Esophagus muscularis mucosa (tissue), 4 donors: Measurements from ENCODE around the gene KIAA1958. TPM values are rescaled to one million over a fixed set of nuclear protein-coding genes. Genes with fewer than 3 reads are reported as not detected.

Source experiments
- DNase-seq: peaks from one replicate; pipeline ENCODE4 v3.0.0-alpha.2; 2017; ENCODE audit errors: extremely low spot score
- H3K27ac ChIP-seq, 4 donors: fragments of 200-600 bp; sonication (generic); replicated peaks in 1 of 4; 1 replicate in 3 of 4; 2 replicates in 1 of 4; pipeline ENCODE4 v1.5.1; 2016 to 2019; ENCODE audit warnings: mild to moderate bottlenecking in 1 of 4
- H3K27me3 ChIP-seq, 4 donors: fragments of 200-600 bp; sonication (generic); one replicate each; pipeline versions ENCODE4 v1.5.1 to v1.6.0; 2016 to 2019
- H3K36me3 ChIP-seq, 4 donors: fragments of 200-600 bp; sonication (generic); one replicate each; pipeline ENCODE4 v1.5.1; 2016 to 2019
- H3K4me1 ChIP-seq, 4 donors: fragments of 200-600 bp; sonication (generic); one replicate each; pipeline ENCODE4 v1.5.1; 2016 to 2019
- H3K4me3 ChIP-seq, 4 donors: fragments of 200-600 bp; sonication (generic); 1 replicate in 2 of 4; 2 replicates in 2 of 4; pipeline ENCODE4 v1.5.1; 2016 to 2019; ENCODE audit warnings: mild to moderate bottlenecking in 4 of 4, moderate library complexity in 1 of 4
- H3K9me3 ChIP-seq, 4 donors: fragments of 200-600 bp; sonication (generic); 1 replicate in 3 of 4; 2 replicates in 1 of 4; pipeline ENCODE4 v1.5.1; 2016 to 2019
- EP300 ChIP-seq: sonication (generic); formaldehyde crosslinking; IDR thresholded peaks from one replicate; pipeline ENCODE4 v1.6.1; 2017; ENCODE audit warnings: antibody characterized with exemption
- POLR2A ChIP-seq: fragments of 450-650 bp; IDR thresholded peaks from one replicate; pipeline ENCODE4 v1.6.1; 2017; ENCODE audit warnings: antibody characterized with exemption, moderate library complexity, mild to moderate bottlenecking, low read depth
- POLR2AphosphoS5 ChIP-seq, 2 donors: sonication (generic); formaldehyde crosslinking; IDR thresholded peaks; one replicate each; pipeline ENCODE4 v1.6.1; 2017; ENCODE audit warnings: antibody characterized with exemption in 2 of 2
- WGBS: methylation state at CpG from one replicate; pipeline ENCODE4 v1.1.5; 2018; 5-methylcytosine and 5-hydroxymethylcytosine counted together
- intact Hi-C: fragments of 100-400 bp; cut with DNase I; formaldehyde crosslinking; loops from one replicate; pipeline ENCODE4 v1.15.1; 2023
- total RNA-seq, 4 donors: library from RNA; depleted of rRNA; stranded (reverse); fragments of >200 nt; gene quantifications; one replicate each; pipeline versions ENCODE4 v1.1.0 to v1.2.1, GENCODE V29; 2016
- TF ChIP-seq, protein P1 (sequence below), 3 experiments: fragments of 200-600 bp in 2 of 3; fragments of 450-650 bp in 1 of 3; sonication (generic) in 2 of 3; IDR thresholded peaks; one replicate each; pipeline ENCODE4 v1.5.1; 2017 to 2019; ENCODE audit warnings: antibody characterized with exemption in 3 of 3, mild to moderate bottlenecking in 2 of 3, moderate library complexity in 1 of 3

KIAA1958 gene
- total RNA-seq, 4 donors from 2014 or later: 2.2 to 5.8 (median 3.2) TPM

DNA sequence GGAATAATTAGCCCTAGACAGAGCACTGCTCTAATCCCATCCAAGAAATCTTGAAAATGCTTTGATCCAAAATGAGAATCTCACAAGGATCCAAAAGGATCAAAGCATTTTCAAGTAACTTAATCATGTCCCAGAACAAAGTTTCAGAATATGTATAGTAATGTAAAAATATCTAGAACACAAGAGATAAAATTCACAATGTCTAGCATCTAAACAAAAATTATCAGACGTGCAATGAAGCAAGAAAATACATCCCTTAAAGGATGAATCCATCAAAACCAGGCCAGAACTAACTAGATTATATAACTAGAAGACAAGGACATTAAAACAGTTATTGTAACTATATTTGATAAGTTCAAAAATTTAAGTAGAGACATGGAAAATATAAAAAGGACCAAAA, 162.0 kb downstream of the KIAA1958 start:
- 93% methylated on average over 1 of the region's 1 CpG for WGBS
- Histone ChIP-seq H3K36me3 (no peaks in the 10 kb centered on the region), H3K4me1 (no peaks in the 10 kb centered on the region), H3K9me3 (peaks cover 0 to 13% (median 5%) of the 10 kb centered on the region in 4 donors), H3K27ac (no peak overlapping the region), H3K27me3 (no peaks in the 10 kb centered on the region), H3K4me3 (no peak overlapping the region)
- TF ChIP-seq, protein P1, sequence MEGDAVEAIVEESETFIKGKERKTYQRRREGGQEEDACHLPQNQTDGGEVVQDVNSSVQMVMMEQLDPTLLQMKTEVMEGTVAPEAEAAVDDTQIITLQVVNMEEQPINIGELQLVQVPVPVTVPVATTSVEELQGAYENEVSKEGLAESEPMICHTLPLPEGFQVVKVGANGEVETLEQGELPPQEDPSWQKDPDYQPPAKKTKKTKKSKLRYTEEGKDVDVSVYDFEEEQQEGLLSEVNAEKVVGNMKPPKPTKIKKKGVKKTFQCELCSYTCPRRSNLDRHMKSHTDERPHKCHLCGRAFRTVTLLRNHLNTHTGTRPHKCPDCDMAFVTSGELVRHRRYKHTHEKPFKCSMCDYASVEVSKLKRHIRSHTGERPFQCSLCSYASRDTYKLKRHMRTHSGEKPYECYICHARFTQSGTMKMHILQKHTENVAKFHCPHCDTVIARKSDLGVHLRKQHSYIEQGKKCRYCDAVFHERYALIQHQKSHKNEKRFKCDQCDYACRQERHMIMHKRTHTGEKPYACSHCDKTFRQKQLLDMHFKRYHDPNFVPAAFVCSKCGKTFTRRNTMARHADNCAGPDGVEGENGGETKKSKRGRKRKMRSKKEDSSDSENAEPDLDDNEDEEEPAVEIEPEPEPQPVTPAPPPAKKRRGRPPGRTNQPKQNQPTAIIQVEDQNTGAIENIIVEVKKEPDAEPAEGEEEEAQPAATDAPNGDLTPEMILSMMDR (IDR thresholded peaks at IDR 0.05): no peak
- TF ChIP-seq POLR2AphosphoS5 (IDR thresholded peaks at IDR 0.05): no peak
- TF ChIP-seq EP300: no peak
- no peak for TF ChIP-seq POLR2A
- intact Hi-C loops: no loop called here
- DNase-seq: no peak

DNA sequence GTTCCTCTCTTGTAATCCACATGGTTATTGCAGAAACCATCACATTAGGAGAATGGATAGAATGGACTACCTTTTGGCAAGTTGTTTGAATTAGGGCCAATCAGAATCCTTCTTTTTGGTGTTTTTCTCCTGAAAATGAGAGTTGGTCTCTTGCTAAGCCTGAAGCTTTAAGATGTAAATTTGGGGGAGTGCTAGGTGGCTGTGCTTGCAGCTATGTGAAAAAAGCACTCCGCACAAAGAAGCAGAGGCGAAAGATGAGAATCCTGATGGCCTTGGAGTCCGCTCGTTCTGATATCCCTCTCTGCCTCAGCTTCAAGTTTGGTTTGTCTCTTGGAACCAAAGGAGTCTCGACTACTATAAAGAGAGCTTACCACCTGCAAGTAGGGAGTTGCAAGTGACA, 167.7 kb downstream of the KIAA1958 start:
- peaks cover 0 to 2% (median under 1%) of the 10 kb centered on the region in 4 donors for H3K9me3 ChIP-seq
- H3K27ac ChIP-seq: no peak overlapping the region
- H3K4me3 ChIP-seq: no peak overlapping the region
- 91% methylated on average over 5 of the region's 5 CpGs for WGBS
- no peak for DNase-seq
- peaks cover 0 to under 1% (median under 1%) of the 10 kb centered on the region in 4 donors for H3K36me3 ChIP-seq
- TF ChIP-seq, protein P1 (IDR thresholded peaks at IDR 0.05): no peak
- TF ChIP-seq POLR2AphosphoS5 (IDR thresholded peaks at IDR 0.05) (no peak), POLR2A (no peak), EP300 (no peak)
- no peaks in the 10 kb centered on the region for H3K4me1 ChIP-seq
- intact Hi-C loops: no loop called here
- H3K27me3 ChIP-seq: no peaks in the 10 kb centered on the region

DNA sequence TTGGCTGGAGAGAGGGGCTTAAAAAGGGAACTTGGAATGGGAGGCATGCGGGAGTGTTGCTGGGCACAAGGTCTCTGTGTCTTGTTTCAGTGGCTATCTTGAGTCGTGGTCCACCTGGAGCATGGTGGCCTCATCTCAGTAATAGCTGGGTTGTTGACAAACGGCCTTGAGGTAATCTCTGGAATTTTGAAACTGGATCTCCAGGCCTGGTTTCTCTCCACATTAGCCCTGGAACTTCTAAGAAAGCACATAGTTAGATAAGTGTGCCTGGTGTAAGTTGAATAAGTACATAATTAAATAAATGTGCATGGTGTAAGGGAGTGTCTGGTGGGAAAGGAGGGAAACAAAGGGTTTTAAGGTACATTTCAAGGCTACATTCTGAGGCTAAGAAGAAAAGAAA, 169.0 kb downstream of the KIAA1958 start:
- H3K27ac ChIP-seq: no peak overlapping the region
- H3K4me3 ChIP-seq: no peak overlapping the region
- peaks cover 0 to 5% (median 3%) of the 10 kb centered on the region in 4 donors for H3K36me3 ChIP-seq
- intact Hi-C loops: no loop called here
- H3K9me3 ChIP-seq: no peaks in the 10 kb centered on the region
- no peaks in the 10 kb centered on the region for H3K4me1 ChIP-seq
- WGBS: 87% methylated on average over 3 of the region's 3 CpGs
- no peak for DNase-seq
- no peaks in the 10 kb centered on the region for H3K27me3 ChIP-seq
- TF ChIP-seq, protein P1 (IDR thresholded peaks at IDR 0.05): no peak
- TF ChIP-seq EP300 (no peak), POLR2A (no peak), POLR2AphosphoS5 (IDR thresholded peaks at IDR 0.05) (no peak)

DNA sequence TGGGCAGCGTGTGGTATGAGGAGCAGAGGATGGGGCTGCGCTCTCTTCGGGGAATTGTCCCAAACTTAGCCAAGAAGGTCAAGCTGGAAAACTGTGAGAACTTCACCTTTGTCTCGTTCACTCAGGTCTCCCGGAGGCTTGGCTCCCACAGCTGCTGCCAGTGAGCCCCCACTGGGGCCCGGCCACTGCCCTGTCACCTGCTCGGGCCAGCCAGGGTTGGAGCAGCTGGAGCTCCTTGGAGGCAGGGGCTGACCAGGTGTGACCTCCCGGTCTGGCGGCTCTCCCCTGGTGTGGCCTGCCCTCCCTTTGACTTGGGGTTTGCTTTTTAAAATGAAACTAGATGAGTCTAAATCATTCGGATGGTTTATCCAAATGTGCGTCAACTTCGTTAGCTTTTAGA, 173.3 kb downstream of the KIAA1958 start:
- intact Hi-C loops: no loop called here
- Histone ChIP-seq H3K4me1 (no peaks in the 10 kb centered on the region), H3K4me3 (no peak overlapping the region), H3K9me3 (no peaks in the 10 kb centered on the region), H3K27me3 (no peaks in the 10 kb centered on the region), H3K36me3 (peaks cover 0 to 5% (median 3%) of the 10 kb centered on the region in 4 donors), H3K27ac (no peak overlapping the region)
- no peak for DNase-seq
- TF ChIP-seq, protein P1 (IDR thresholded peaks at IDR 0.05): no peak
- TF ChIP-seq POLR2AphosphoS5 (IDR thresholded peaks at IDR 0.05): no peak
- no peak for TF ChIP-seq POLR2A
- TF ChIP-seq EP300: no peak
- WGBS: 95% methylated on average over 9 of the region's 12 CpGs

DNA sequence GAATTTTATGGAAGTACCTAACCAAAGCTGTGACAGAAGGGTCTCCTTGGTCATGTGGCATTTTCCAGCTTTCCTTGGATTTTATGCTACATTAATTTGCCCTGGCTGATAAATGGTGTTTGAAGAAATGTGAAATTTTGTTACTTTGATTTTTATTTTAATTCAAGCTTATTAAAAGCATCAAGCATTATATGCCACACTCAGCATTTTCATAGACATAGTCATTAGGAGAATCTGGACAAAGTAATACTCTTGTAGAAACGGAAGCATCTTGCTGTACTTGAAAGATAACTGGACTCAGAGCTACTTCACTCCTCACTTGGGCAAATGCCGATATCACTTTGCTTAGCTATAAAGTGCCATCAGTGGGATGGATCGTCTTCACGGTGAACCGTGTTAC, 177.1 kb downstream of the KIAA1958 start:
- no peak for TF ChIP-seq POLR2A
- TF ChIP-seq, protein P1 (IDR thresholded peaks at IDR 0.05): no peak
- TF ChIP-seq POLR2AphosphoS5 (IDR thresholded peaks at IDR 0.05): no peak
- no peak for TF ChIP-seq EP300
- peaks cover 0 to 5% (median 3%) of the 10 kb centered on the region in 4 donors for H3K36me3 ChIP-seq
- H3K4me3 ChIP-seq: no peak overlapping the region
- H3K9me3 ChIP-seq: no peaks in the 10 kb centered on the region
- no peak overlapping the region for H3K27ac ChIP-seq
- H3K4me1 ChIP-seq: no peaks in the 10 kb centered on the region
- intact Hi-C loops: no loop called here
- DNase-seq: no peak
- H3K27me3 ChIP-seq: no peaks in the 10 kb centered on the region
- WGBS: 97% methylated on average over 5 of the region's 5 CpGs
